Measurements from ENCODE around the gene MAST4. TPM values are rescaled to one million over a fixed set of nuclear protein-coding genes. Genes with fewer than 3 reads are reported as not detected.

MAST4 gene
- total and polyA plus RNA-seq, 4 donors, result 3.7 to 9.5 (median 6.5) TPM

- TF ChIP-seq ATF3 (IDR thresholded peaks at IDR 0.05), result no peak
- peak; percentile 40 to 49 for TF ChIP-seq JUND (IDR thresholded peaks at IDR 0.05)
- TF ChIP-seq SP1 (IDR thresholded peaks at IDR 0.05), result peak; percentile 58
- no peak for TF ChIP-seq HNF4G (IDR thresholded peaks at IDR 0.05)
- peak in 1 of 2 donors; percentile 26 for TF ChIP-seq EGR1 (IDR thresholded peaks at IDR 0.05; ENCODE audit: low read depth in 2 of 2)
These were observed 407.9 kb downstream of the MAST4 start (continued) for GRCh38 chr5:67003935-67004729.

- Histone ChIP-seq H3K4me1 (ENCODE audit: control insufficient read depth in 4 of 4, insufficient read depth in 4 of 4, low read length in 3 of 4) (peaks cover 0 to 48% (median 20%) of the 10 kb centered on the region in 4 donors), H3K9me3 (ENCODE audit: control insufficient read depth in 4 of 4, low read length in 3 of 4) (no peaks in the 10 kb centered on the region), H3K36me3 (ENCODE audit: control insufficient read depth in 4 of 4, insufficient read depth in 3 of 4, low read depth in 1 of 4, low read length in 3 of 4) (no peaks in the 10 kb centered on the region), H3K27me3 (ENCODE audit: control insufficient read depth in 4 of 4, insufficient read depth in 4 of 4, low read length in 3 of 4) (no peaks in the 10 kb centered on the region), H3K4me3 (ENCODE audit: low read depth in 1 of 3, low read length in 3 of 3) (peak overlapping the region; percentile 82 to 89 (median 84)), H3K27ac (ENCODE audit: low read depth in 1 of 2, low read length in 2 of 2) (peak overlapping the region; percentile 92 to 96), H3K9ac (ENCODE audit: low read depth in 1 of 2, low read length in 2 of 2) (peak overlapping the region; percentile 79 to 97)
- 5% methylated on average over 11 of the region's 11 CpGs for WGBS
- DNase-seq (ENCODE audit: low spot score), result no peak
- TF ChIP-seq, protein P1, sequence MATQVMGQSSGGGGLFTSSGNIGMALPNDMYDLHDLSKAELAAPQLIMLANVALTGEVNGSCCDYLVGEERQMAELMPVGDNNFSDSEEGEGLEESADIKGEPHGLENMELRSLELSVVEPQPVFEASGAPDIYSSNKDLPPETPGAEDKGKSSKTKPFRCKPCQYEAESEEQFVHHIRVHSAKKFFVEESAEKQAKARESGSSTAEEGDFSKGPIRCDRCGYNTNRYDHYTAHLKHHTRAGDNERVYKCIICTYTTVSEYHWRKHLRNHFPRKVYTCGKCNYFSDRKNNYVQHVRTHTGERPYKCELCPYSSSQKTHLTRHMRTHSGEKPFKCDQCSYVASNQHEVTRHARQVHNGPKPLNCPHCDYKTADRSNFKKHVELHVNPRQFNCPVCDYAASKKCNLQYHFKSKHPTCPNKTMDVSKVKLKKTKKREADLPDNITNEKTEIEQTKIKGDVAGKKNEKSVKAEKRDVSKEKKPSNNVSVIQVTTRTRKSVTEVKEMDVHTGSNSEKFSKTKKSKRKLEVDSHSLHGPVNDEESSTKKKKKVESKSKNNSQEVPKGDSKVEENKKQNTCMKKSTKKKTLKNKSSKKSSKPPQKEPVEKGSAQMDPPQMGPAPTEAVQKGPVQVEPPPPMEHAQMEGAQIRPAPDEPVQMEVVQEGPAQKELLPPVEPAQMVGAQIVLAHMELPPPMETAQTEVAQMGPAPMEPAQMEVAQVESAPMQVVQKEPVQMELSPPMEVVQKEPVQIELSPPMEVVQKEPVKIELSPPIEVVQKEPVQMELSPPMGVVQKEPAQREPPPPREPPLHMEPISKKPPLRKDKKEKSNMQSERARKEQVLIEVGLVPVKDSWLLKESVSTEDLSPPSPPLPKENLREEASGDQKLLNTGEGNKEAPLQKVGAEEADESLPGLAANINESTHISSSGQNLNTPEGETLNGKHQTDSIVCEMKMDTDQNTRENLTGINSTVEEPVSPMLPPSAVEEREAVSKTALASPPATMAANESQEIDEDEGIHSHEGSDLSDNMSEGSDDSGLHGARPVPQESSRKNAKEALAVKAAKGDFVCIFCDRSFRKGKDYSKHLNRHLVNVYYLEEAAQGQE (IDR thresholded peaks at IDR 0.05), result no peak
- TF ChIP-seq RAD21 (IDR thresholded peaks at IDR 0.05), result no peak
- peak; percentile 30 for TF ChIP-seq TAF1 (conservative IDR thresholded peaks at IDR 0.05)
- no peak for TF ChIP-seq YY1 (IDR thresholded peaks at IDR 0.05)
- no peak for TF ChIP-seq ATF3 (IDR thresholded peaks at IDR 0.05)
- no peak for TF ChIP-seq EGR1 (IDR thresholded peaks at IDR 0.05; ENCODE audit: low read depth in 2 of 2)
- no peak for TF ChIP-seq RXRA (IDR thresholded peaks at IDR 0.05)
- TF ChIP-seq, protein P2, sequence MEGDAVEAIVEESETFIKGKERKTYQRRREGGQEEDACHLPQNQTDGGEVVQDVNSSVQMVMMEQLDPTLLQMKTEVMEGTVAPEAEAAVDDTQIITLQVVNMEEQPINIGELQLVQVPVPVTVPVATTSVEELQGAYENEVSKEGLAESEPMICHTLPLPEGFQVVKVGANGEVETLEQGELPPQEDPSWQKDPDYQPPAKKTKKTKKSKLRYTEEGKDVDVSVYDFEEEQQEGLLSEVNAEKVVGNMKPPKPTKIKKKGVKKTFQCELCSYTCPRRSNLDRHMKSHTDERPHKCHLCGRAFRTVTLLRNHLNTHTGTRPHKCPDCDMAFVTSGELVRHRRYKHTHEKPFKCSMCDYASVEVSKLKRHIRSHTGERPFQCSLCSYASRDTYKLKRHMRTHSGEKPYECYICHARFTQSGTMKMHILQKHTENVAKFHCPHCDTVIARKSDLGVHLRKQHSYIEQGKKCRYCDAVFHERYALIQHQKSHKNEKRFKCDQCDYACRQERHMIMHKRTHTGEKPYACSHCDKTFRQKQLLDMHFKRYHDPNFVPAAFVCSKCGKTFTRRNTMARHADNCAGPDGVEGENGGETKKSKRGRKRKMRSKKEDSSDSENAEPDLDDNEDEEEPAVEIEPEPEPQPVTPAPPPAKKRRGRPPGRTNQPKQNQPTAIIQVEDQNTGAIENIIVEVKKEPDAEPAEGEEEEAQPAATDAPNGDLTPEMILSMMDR (IDR thresholded peaks at IDR 0.05; ENCODE audit: low read depth, low read length, missing input control), result no peak
- no peak for TF ChIP-seq HNF4A (conservative IDR thresholded peaks at IDR 0.05)
- TF ChIP-seq SP1 (IDR thresholded peaks at IDR 0.05), result no peak
- peak; percentile 11 for TF ChIP-seq NR2F2 (IDR thresholded peaks at IDR 0.05)
- peak in 1 of 2 donors; percentile 4 for TF ChIP-seq GABPA (IDR thresholded peaks at IDR 0.05 in 1 of 2, conservative IDR thresholded peaks at IDR 0.05 in 1 of 2)
- peak in 1 of 2 donors; percentile 27 for TF ChIP-seq JUND (IDR thresholded peaks at IDR 0.05)
- TF ChIP-seq FOXA2 (IDR thresholded peaks at IDR 0.05), result peak; percentile 1
- TF ChIP-seq, protein P3, sequence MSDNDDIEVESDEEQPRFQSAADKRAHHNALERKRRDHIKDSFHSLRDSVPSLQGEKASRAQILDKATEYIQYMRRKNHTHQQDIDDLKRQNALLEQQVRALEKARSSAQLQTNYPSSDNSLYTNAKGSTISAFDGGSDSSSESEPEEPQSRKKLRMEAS (IDR thresholded peaks at IDR 0.05), result no peak
- no peak for TF ChIP-seq ZBTB33 (IDR thresholded peaks at IDR 0.05)
- TF ChIP-seq HNF4G (IDR thresholded peaks at IDR 0.05), result peak; percentile 7
- peak; percentile 19 for TF ChIP-seq FOXA1 (IDR thresholded peaks at IDR 0.05)
These were observed 408.6 kb downstream of the MAST4 start for GRCh38 chr5:67004730-67005350.

Data from liver (tissue), 9 donors.